Esophagus muscularis mucosa (tissue), 4 donors: ENCODE measurements around the gene ERMARD. TPM values are rescaled to one million over a fixed set of nuclear protein-coding genes. Genes with fewer than 3 reads are reported as not detected.

ENCODE experiments used
- DNase-seq: peaks from one replicate; pipeline ENCODE4 v3.0.0-alpha.2; 2017; ENCODE audit errors: extremely low spot score
- H3K27ac ChIP-seq, 4 donors: fragments of 200-600 bp; sonication (generic); replicated peaks in 1 of 4; 1 replicate in 3 of 4; 2 replicates in 1 of 4; pipeline ENCODE4 v1.5.1; 2016 to 2019; ENCODE audit warnings: mild to moderate bottlenecking in 1 of 4
- H3K27me3 ChIP-seq, 4 donors: fragments of 200-600 bp; sonication (generic); one replicate each; pipeline versions ENCODE4 v1.5.1 to v1.6.0; 2016 to 2019
- H3K36me3 ChIP-seq, 4 donors: fragments of 200-600 bp; sonication (generic); one replicate each; pipeline ENCODE4 v1.5.1; 2016 to 2019
- H3K4me1 ChIP-seq, 4 donors: fragments of 200-600 bp; sonication (generic); one replicate each; pipeline ENCODE4 v1.5.1; 2016 to 2019
- H3K4me3 ChIP-seq, 4 donors: fragments of 200-600 bp; sonication (generic); 1 replicate in 2 of 4; 2 replicates in 2 of 4; pipeline ENCODE4 v1.5.1; 2016 to 2019; ENCODE audit warnings: mild to moderate bottlenecking in 4 of 4, moderate library complexity in 1 of 4
- H3K9me3 ChIP-seq, 4 donors: fragments of 200-600 bp; sonication (generic); 1 replicate in 3 of 4; 2 replicates in 1 of 4; pipeline ENCODE4 v1.5.1; 2016 to 2019
- EP300 ChIP-seq: sonication (generic); formaldehyde crosslinking; IDR thresholded peaks from one replicate; pipeline ENCODE4 v1.6.1; 2017; ENCODE audit warnings: antibody characterized with exemption
- POLR2A ChIP-seq: fragments of 450-650 bp; IDR thresholded peaks from one replicate; pipeline ENCODE4 v1.6.1; 2017; ENCODE audit warnings: antibody characterized with exemption, moderate library complexity, mild to moderate bottlenecking, low read depth
- POLR2AphosphoS5 ChIP-seq, 2 donors: sonication (generic); formaldehyde crosslinking; IDR thresholded peaks; one replicate each; pipeline ENCODE4 v1.6.1; 2017; ENCODE audit warnings: antibody characterized with exemption in 2 of 2
- WGBS: methylation state at CpG from one replicate; pipeline ENCODE4 v1.1.5; 2018; 5-methylcytosine and 5-hydroxymethylcytosine counted together
- intact Hi-C: fragments of 100-400 bp; cut with DNase I; formaldehyde crosslinking; loops from one replicate; pipeline ENCODE4 v1.15.1; 2023
- total RNA-seq, 4 donors: library from RNA; depleted of rRNA; stranded (reverse); fragments of >200 nt; gene quantifications; one replicate each; pipeline versions ENCODE4 v1.1.0 to v1.2.1, GENCODE V29; 2016
- TF ChIP-seq, protein P1 (sequence below), 3 experiments: fragments of 200-600 bp in 2 of 3; fragments of 450-650 bp in 1 of 3; sonication (generic) in 2 of 3; IDR thresholded peaks; one replicate each; pipeline ENCODE4 v1.5.1; 2017 to 2019; ENCODE audit warnings: antibody characterized with exemption in 3 of 3, mild to moderate bottlenecking in 2 of 3, moderate library complexity in 1 of 3

Gene ERMARD
- total RNA-seq, 4 donors from 2014 or later: 9.6 to 13.3 (median 12.4) TPM

DNA sequence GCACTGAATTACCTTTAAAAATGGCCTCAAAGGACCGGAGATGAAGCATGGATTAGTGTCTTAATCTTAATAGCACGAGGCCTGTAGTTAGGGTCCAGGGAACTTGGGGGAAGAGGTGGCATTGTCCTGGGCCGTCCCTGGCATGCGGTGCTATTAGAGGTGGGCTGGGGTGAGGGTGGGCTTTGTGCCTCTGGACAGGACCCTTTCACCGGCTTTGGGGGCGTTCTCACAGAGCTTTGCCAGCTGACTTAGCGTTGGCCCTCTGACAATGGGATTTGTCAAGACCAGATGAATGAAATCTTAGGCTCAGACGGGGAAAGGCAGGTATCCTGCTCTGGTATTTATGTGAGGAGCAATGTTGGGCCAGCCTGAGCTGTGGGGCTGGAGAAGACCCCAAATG lies 59.6 kb downstream of the ERMARD start:
- intact Hi-C loops: no loop called here

DNA sequence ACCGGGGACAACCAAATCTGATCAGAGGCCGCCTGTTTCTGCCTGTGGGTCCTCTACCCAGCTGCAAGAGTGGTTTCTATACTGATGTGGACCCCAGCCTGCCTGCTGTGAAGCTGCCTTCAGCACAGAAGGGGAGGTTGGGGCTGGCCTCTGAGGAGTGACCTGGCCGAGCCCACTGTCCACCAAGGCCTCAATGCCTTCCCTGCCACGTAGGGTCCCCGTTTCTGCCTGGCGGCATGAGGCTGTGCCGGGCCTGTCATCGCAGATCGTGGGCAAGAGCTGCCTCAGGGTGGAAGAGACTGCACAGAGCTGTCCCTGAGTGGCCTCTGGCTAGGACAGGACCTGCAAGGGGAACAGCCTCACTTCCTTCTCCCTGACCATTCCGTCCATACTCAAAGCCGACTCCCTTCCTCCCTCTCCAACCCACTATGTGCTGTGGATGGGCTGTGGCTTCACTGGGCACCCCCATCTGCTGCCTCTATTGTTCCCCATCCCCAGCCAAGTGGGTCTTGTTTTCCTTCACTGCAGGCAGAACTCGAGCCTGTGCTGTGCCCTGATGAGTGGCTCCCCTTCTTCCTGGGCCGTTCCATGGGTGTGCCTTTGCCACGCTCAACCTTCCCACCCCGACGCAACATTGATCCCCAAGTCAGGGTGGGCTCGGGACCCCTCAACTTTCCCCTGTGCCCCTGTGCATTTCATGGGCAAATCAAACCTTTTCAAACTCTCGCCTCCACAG lies 60.3 kb downstream of the ERMARD start:
- no peak for TF ChIP-seq POLR2A
- TF ChIP-seq, protein P1, sequence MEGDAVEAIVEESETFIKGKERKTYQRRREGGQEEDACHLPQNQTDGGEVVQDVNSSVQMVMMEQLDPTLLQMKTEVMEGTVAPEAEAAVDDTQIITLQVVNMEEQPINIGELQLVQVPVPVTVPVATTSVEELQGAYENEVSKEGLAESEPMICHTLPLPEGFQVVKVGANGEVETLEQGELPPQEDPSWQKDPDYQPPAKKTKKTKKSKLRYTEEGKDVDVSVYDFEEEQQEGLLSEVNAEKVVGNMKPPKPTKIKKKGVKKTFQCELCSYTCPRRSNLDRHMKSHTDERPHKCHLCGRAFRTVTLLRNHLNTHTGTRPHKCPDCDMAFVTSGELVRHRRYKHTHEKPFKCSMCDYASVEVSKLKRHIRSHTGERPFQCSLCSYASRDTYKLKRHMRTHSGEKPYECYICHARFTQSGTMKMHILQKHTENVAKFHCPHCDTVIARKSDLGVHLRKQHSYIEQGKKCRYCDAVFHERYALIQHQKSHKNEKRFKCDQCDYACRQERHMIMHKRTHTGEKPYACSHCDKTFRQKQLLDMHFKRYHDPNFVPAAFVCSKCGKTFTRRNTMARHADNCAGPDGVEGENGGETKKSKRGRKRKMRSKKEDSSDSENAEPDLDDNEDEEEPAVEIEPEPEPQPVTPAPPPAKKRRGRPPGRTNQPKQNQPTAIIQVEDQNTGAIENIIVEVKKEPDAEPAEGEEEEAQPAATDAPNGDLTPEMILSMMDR (IDR thresholded peaks at IDR 0.05): no peak
- H3K4me3 ChIP-seq: no peak overlapping the region
- H3K9me3 ChIP-seq: peaks cover 0 to 11% (median 4%) of the 10 kb centered on the region in 4 donors
- peaks cover 0 to 3% (median 0%) of the 10 kb centered on the region in 4 donors for H3K27me3 ChIP-seq
- WGBS: 85% methylated on average over 18 of the region's 18 CpGs
- no peaks in the 10 kb centered on the region for H3K36me3 ChIP-seq
- H3K27ac ChIP-seq: no peak overlapping the region
- no peaks in the 10 kb centered on the region for H3K4me1 ChIP-seq
- intact Hi-C loops: no loop called here
- DNase-seq: peak; percentile 84

More for the DNA sequence above, 59.6 kb downstream of the ERMARD start:
- Histone ChIP-seq H3K4me3 (no peak overlapping the region), H3K27me3 (peaks cover 0 to 10% (median 0%) of the 10 kb centered on the region in 4 donors), H3K9me3 (peaks cover 0 to 8% (median 2%) of the 10 kb centered on the region in 4 donors), H3K27ac (no peak overlapping the region), H3K36me3 (no peaks in the 10 kb centered on the region), H3K4me1 (no peaks in the 10 kb centered on the region)
- DNase-seq: peak; percentile 85
- 92% methylated on average over 4 of the region's 8 CpGs for WGBS
- TF ChIP-seq EP300: no peak
- TF ChIP-seq, protein P1 (IDR thresholded peaks at IDR 0.05): no peak
- no peak for TF ChIP-seq POLR2A
- TF ChIP-seq POLR2AphosphoS5 (IDR thresholded peaks at IDR 0.05): no peak

- Histone ChIP-seq H3K4me1 (no peaks in the 10 kb centered on the region), H3K4me3 (no peak overlapping the region), H3K27ac (no peak overlapping the region), H3K36me3 (no peaks in the 10 kb centered on the region), H3K27me3 (peaks cover 0 to 3% (median 0%) of the 10 kb centered on the region in 4 donors), H3K9me3 (peaks cover 0 to 11% (median 4%) of the 10 kb centered on the region in 4 donors)
- DNase-seq: peak; percentile 79
- TF ChIP-seq EP300 (no peak), POLR2A (no peak)
- TF ChIP-seq, protein P1 (IDR thresholded peaks at IDR 0.05): no peak
- intact Hi-C loops: no loop called here
- 96% methylated on average over 16 of the region's 17 CpGs for WGBS
Measured at GRCh38 chr6:169812257-169812644, 60.8 kb downstream of the ERMARD start.

DNA sequence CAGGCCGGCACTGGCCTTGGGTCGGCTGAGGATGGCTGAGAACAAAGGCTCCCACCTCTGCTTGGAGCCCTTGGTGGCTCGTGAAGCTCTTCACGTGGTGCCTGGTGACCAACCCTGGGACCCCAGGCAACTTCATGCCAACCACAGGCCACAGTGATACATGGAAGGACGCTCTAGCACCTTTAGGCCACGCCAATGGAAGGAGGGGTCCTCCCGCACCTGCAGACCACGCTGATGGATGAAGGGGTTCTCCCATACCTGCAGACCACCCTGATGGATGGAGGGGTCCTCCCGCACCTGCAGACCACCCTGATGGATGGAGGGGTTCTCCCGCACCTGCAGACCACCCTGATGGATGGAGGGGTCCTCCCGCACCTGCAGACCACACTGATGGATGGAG lies 62.5 kb downstream of the ERMARD start:
- peak; percentile 78 for DNase-seq
- 86% methylated on average over 3 of the region's 11 CpGs for WGBS
- Histone ChIP-seq H3K27me3 (no peaks in the 10 kb centered on the region), H3K36me3 (no peaks in the 10 kb centered on the region), H3K9me3 (peaks cover 0 to 11% (median 4%) of the 10 kb centered on the region in 4 donors), H3K27ac (no peak overlapping the region), H3K4me1 (no peaks in the 10 kb centered on the region), H3K4me3 (no peak overlapping the region)
- TF ChIP-seq EP300 (no peak), POLR2A (no peak), POLR2AphosphoS5 (IDR thresholded peaks at IDR 0.05) (no peak)
- TF ChIP-seq, protein P1 (IDR thresholded peaks at IDR 0.05): no peak
- intact Hi-C loops: no loop called here

- no peak for DNase-seq
- no peaks in the 10 kb centered on the region for H3K4me1 ChIP-seq
- peaks cover 0 to 11% (median 4%) of the 10 kb centered on the region in 4 donors for H3K9me3 ChIP-seq
- TF ChIP-seq EP300 (no peak), POLR2A (no peak), POLR2AphosphoS5 (IDR thresholded peaks at IDR 0.05) (no peak)
- TF ChIP-seq, protein P1 (IDR thresholded peaks at IDR 0.05): no peak
- H3K4me3 ChIP-seq: no peak overlapping the region
- H3K27ac ChIP-seq: no peak overlapping the region
- WGBS: 92% methylated on average over 2 of the region's 2 CpGs
- H3K36me3 ChIP-seq: no peaks in the 10 kb centered on the region
- no peaks in the 10 kb centered on the region for H3K27me3 ChIP-seq
- intact Hi-C loops: no loop called here
Measured at GRCh38 chr6:169816054-169816453, 64.6 kb downstream of the ERMARD start.
